GM23248 (cell line): ENCODE data around the gene CHAC1.

Experiments used
- EZH2 ChIP-seq: fragments of 200-600 bp; sonication (generic); IDR thresholded peaks from 2 replicates; pipeline ENCODE4 v1.6.1; 2018; ENCODE audit warnings: antibody characterized with exemption, mild to moderate bottlenecking; ENCODE audit not compliant: insufficient read depth, poor library complexity, severe bottlenecking
- EZH2phosphoT487 ChIP-seq: fragments of 200-600 bp; sonication (generic); IDR thresholded peaks from 2 replicates; pipeline ENCODE4 v1.6.1; 2018; ENCODE audit warnings: antibody characterized with exemption, moderate library complexity, mild to moderate bottlenecking, low read depth; ENCODE audit not compliant: insufficient read depth

DNA sequence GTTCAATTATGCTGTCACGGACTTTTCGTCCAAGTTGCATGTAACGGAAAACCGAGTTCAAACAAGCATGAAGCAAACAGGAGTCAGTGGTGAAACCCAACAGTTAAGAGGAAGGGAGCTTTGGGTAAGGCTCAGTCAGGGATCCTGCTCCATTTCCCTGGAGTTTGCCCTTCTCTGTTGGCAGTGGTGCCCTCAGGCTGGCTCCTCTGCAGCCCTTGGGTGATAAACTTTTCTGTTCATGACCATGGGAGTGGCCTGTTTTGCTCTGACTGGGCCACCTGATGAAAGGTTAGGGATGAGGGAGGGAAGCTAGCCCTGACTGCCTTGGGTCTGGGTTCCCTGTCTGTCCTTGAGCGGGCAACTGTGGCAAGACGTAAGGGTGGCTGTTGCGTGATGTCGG, 16.1 kb downstream of the CHAC1 start:
- TF ChIP-seq EZH2 (no peak), EZH2phosphoT487 (no peak)
